Stimulated activated effector memory CD8-positive, alpha-beta T cell treated with anti-CD3 and anti-CD28 coated beads, Interleukin-12 subunit alpha, Interleukin-12 subunit beta, amount 100 ng/mL, for 72 hours (primary cell): ENCODE data around the gene GNA15.
"Not testable (repeated sequence)": the region's sequence is repeated elsewhere in the genome, so short reads cannot be mapped to it uniquely, and the experiment has no call there.

Source experiments
- ATAC-seq: fragments of 150-1000 bp; cut with Tn5 transposase; 2 replicates; pipeline ENCODE4 v1.10.0; 2021
- DNase-seq, 2 donors: peaks; one replicate each; pipeline ENCODE4 v3.0.0; 2021 to 2022; ENCODE audit warnings: low spot score in 2 of 2
- H3K27ac Mint-ChIP-seq: one replicate; pipeline ENCODE4 v1.8.0; 2022; ENCODE audit warnings: mild to moderate bottlenecking, mixed read lengths
- H3K36me3 Mint-ChIP-seq: one replicate; pipeline ENCODE4 v1.8.0; 2022; ENCODE audit warnings: mild to moderate bottlenecking, mixed read lengths
- H3K4me1 Mint-ChIP-seq: one replicate; pipeline ENCODE4 v1.8.0; 2022; ENCODE audit warnings: mixed read lengths
- H3K4me3 Mint-ChIP-seq: one replicate; pipeline ENCODE4 v1.8.0; 2022; ENCODE audit warnings: mild to moderate bottlenecking, mixed read lengths
- H3K9me3 Mint-ChIP-seq: one replicate; pipeline ENCODE4 v1.8.0; 2022; ENCODE audit warnings: mixed read lengths

Gene GNA15

DNA sequence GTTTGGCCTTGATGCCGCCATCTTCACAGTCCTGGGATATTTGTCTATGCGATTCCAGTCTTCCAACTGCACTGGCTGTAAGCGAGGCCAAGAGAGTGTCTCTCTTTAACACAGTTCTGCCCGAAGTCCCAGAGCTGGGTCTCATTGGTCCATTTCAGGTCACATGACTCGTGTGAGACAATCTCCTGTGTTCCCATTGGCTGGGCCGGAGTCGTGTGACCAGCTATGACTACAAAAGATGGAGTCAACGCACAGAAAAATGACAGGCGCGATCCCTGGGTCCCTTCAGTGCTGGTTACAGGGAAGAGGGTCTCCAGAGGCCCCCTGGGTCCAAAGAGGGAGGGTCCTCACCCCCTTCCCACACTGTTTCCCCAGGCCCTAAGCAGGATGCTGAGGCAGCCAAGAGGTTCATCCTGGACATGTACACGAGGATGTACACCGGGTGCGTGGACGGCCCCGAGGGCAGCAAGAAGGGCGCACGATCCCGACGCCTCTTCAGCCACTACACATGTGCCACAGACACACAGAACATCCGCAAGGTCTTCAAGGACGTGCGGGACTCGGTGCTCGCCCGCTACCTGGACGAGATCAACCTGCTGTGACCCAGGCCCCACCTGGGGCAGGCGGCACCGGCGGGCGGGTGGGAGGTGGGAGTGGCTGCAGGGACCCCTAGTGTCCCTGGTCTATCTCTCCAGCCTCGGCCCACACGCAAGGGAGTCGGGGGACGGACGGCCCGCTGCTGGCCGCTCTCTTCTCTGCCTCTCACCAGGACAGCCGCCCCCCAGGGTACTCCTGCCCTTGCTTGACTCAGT lies 26.8 kb downstream of the GNA15 start:
- no peaks in the 10 kb centered on the region for H3K36me3 Mint-ChIP-seq
- peak in 1 of 2 donors; percentile 71 for DNase-seq

DNA sequence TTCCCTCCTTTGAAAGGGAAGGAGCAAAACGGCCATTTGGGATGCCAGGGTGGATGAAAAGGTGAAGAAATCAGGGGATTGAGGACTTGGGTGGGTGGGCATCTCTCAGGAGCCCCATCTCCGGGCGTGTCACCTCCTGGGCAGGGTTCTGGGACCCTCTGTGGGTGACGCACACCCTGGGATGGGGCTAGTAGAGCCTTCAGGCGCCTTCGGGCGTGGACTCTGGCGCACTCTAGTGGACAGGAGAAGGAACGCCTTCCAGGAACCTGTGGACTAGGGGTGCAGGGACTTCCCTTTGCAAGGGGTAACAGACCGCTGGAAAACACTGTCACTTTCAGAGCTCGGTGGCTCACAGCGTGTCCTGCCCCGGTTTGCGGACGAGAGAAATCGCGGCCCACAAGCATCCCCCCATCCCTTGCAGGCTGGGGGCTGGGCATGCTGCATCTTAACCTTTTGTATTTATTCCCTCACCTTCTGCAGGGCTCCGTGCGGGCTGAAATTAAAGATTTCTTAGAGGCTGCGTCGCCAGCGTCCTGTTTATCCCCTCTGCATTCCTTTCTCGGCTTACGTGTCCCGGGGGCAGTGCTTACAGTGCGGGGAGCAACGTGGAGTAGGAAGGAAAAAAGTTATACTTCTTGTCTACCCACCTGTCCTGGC lies 27.5 kb downstream of the GNA15 start:
- H3K9me3 Mint-ChIP-seq, result peaks cover 2% of the 10 kb centered on the region
- peaks cover 36% of the 10 kb centered on the region for H3K4me1 Mint-ChIP-seq
- ATAC-seq (peak; percentile 83), DNase-seq (peak; percentile 55 to 84)
- H3K4me3 Mint-ChIP-seq, result no peak overlapping the region
- H3K36me3 Mint-ChIP-seq, result peaks cover 7% of the 10 kb centered on the region
- H3K27ac Mint-ChIP-seq, result peak overlapping the region; percentile 81

More for the DNA sequence above, 26.8 kb downstream of the GNA15 start:
- Mint-ChIP-seq H3K4me1 (peaks cover 36% of the 10 kb centered on the region), H3K9me3 (peaks cover 2% of the 10 kb centered on the region), H3K4me3 (no peak overlapping the region), H3K27ac (peak overlapping the region; percentile 81)
- peak; percentile 53 for ATAC-seq

DNA sequence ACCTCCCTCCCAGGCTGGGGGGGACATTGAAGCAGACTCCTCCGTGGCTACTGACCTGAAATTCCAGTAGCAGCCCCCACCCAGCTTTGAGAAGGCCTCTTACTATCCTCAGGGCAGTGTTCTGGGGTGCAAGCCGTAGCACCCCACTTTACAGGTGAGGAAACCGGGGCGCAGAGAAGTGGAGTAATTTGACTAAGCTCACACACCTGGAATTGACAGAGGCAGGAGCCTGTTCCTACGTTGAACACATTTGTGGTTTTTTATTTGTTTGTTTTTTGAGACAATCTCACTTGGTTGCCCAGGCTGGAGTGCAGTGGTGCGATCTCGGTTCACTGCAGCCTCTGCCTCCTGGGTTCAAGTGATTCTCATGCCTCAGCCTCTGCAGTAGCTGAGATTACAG lies 28.1 kb downstream of the GNA15 start:
- Mint-ChIP-seq H3K4me1 (peaks cover 36% of the 10 kb centered on the region), H3K27ac (no peak overlapping the region), H3K9me3 (peaks cover 2% of the 10 kb centered on the region), H3K36me3 (peaks cover 12% of the 10 kb centered on the region), H3K4me3 (no peak overlapping the region)
- DNase-seq, result no peak
- no peak for ATAC-seq

DNA sequence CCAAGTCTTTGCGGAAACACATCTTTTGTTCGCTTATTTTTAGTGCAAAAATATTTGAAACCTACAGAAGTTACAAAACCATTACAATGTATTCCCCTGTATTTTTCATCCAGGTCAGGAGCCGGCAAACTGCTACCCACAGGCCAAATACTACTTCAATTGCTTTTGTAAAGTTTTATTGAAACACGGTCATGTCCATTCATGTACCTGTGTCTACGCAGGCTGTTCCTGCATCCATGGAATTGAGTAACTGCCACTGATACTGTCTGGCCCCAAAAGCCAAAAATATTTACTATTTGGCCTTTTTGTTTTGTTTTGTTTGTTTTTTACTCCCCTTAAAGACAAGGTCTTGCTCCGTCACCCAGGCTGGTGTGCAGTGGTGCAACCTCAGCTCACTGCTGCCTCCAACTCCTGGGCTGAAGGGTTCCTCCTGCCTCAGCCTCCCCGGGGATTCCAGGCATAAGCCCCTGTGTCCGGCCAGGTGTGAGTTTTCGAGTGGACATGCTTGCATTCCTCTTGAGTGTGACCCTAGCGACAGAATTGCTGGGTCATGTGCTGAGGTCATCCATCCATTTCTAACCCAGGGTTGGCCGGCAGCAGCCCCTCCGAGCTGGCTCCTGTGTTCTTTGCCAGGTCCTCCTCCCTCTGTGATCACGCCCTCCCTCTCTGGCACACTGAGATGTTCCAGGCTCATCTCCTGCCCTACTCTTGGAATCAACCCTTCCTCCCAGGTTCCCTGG lies 31.9 kb downstream of the GNA15 start:
- H3K4me1 Mint-ChIP-seq, result peaks cover 15% of the 10 kb centered on the region
- peak overlapping the region; percentile 45 for H3K27ac Mint-ChIP-seq
- no peak for ATAC-seq

DNA sequence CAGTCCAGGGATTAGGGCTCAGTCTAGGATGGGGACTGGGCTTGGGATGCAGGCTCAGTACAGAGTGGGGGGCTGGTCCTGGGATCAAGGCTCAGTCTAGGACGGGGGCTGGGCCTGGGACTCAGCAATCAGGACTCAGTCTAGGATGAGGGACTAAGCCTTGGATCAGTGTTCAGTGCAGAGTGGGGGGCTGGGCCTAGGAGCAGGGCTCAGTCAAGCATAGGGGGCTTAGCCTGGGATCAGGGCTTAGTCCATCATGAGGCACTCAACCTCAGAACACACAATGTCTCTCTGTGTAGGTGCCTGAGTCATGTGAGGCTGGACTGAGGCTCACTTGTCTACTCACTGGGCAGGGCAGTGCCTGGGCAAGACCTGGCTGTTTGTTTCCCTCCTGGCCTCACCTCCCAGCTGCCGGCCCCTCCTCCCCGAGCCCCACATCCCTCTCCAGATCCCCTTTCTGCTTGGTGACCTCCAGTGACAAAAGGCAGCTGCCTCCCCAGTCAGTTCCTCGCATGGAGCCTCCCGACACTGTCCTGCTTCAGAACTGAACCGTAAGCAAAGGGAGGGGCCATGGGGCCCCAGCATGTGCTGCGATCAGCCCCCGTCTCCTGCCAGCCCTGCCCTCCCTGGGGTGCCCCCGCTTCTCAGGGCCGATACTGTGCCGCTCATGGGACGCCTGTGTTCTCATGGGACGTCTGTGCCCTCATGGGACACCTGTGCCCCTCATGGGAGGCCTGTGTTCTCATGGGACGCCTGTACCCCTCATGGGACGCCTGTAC lies 36.2 kb downstream of the GNA15 start:
- peaks cover 61% of the 10 kb centered on the region for H3K36me3 Mint-ChIP-seq
- DNase-seq (no peak), ATAC-seq (peak; percentile 52)
- H3K4me1 Mint-ChIP-seq, result peaks cover 15% of the 10 kb centered on the region
- no peak overlapping the region for H3K4me3 Mint-ChIP-seq
- H3K9me3 Mint-ChIP-seq, result no peaks in the 10 kb centered on the region
- peak overlapping the region; percentile 88 for H3K27ac Mint-ChIP-seq

More for the DNA sequence above, 31.9 kb downstream of the GNA15 start:
- no peak for DNase-seq
- Mint-ChIP-seq H3K4me3 (no peak overlapping the region), H3K9me3 (no peaks in the 10 kb centered on the region), H3K36me3 (peaks cover 49% of the 10 kb centered on the region)

DNA sequence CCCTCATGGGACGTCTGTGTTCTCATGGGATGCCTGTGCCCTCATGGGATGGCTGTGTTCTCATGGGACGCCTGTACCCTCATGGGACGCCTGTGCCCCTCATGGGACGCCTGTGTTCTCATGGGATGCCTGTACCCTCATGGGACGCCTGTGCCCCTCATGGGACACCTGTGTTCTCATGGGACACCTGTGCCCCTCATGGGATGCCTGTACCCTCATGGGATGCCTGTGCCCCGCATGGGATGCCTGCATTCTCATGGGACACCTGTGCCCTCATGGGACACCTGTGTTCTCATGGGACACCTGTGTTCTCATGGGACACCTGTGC lies 36.8 kb downstream of the GNA15 start:
- H3K36me3 Mint-ChIP-seq, result peaks cover 64% of the 10 kb centered on the region
- not testable (repeated sequence) for ATAC-seq, DNase-seq, H3K4me3 Mint-ChIP-seq, H3K9me3 Mint-ChIP-seq
- H3K4me1 Mint-ChIP-seq, result peaks cover 18% of the 10 kb centered on the region
- H3K27ac Mint-ChIP-seq, result peak overlapping the region; percentile 88

DNA sequence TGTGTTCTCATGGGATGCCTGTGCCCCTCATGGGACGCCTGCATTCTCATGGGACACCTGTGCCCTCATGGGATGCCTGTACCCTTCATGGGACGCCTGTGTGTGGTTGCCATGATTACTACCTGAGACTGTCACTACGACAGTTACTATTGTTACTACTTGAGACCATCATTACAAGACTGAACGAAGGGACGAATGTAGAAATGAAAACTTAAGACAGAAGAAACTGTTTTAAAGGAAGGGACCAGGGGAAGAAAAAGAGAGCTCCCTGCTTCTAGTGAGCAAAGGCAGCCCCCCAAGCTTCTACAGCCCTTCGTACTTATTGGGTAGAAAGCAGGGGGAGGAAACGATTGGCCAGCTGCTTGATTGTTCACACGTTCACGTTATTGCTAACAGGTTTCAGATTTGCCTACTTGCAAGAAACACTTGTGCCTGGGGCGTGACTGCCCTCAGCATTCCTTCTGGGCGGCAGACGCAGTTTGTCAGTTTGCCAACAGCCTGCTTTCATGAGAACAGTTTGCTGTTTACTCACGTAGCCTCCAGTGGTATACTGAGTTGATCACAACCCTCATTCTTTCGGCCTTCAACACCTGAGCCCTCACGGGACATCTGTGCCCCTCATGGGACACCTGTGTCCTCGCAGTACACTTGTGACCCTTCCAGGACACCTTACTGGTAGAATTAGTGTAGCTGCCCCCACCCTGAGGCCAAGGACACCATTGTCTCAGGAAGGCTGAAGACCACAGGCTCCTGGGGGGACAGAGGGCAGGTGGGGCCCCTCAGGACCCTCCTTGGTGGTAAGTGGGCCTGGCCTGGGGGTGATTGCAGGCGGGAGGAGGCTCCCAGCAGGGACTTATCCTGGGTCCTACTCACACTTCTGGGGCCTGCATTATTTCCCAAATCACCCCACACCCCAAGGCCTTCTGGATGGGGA lies 40.2 kb downstream of the GNA15 start:
- no peak for ATAC-seq
- Mint-ChIP-seq H3K4me1 (peaks cover 23% of the 10 kb centered on the region), H3K4me3 (peak overlapping the region; percentile 96), H3K36me3 (peaks cover 60% of the 10 kb centered on the region), H3K9me3 (no peaks in the 10 kb centered on the region), H3K27ac (peak overlapping the region; percentile 98)
- peak in 1 of 2 donors; percentile 57 for DNase-seq

DNA sequence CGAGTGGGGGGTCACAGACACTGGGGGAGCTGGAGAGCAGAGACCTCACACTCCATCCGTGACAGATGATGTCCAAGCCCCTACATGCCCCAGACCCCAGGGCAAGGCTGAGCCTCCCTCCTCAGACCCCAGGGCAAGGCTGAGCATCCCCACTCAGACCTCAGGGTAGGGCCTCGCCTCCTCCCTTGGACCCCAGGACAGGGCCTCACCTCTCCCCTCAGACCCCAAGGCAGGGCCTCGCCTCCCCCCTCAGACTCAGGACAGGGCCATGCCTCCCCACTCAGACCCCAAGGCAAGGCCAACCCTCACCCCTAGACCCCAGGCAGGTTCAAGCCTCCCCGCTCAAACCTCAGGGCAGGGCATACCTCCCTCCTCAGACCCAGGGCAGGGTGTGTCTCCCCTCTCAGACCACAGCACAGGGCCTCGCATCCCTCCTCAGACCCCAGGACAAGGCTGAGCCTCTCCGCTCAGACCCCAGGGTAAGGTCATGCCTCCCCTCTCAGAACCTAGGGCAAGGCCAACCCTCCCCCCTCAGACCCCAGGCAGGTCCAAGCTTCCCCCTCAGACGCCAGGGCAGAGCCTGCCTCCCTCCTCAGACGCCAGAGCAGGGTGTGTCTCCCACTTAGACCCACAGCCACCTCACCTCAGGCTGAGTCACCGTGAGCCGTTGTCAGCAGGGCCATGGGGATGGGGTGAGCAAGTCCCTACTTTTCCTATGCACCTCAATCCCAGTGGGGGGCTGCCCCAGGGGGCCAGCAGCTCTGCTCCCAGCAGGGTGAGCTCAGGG lies 41.1 kb downstream of the GNA15 start:
- peak; percentile 40 to 77 for DNase-seq
- peaks cover 23% of the 10 kb centered on the region for H3K4me1 Mint-ChIP-seq
- H3K4me3 Mint-ChIP-seq, result peak overlapping the region; percentile 96
- H3K36me3 Mint-ChIP-seq, result peaks cover 60% of the 10 kb centered on the region
- H3K9me3 Mint-ChIP-seq, result no peaks in the 10 kb centered on the region
- peak overlapping the region; percentile 98 for H3K27ac Mint-ChIP-seq
- ATAC-seq, result peak; percentile 80

DNA sequence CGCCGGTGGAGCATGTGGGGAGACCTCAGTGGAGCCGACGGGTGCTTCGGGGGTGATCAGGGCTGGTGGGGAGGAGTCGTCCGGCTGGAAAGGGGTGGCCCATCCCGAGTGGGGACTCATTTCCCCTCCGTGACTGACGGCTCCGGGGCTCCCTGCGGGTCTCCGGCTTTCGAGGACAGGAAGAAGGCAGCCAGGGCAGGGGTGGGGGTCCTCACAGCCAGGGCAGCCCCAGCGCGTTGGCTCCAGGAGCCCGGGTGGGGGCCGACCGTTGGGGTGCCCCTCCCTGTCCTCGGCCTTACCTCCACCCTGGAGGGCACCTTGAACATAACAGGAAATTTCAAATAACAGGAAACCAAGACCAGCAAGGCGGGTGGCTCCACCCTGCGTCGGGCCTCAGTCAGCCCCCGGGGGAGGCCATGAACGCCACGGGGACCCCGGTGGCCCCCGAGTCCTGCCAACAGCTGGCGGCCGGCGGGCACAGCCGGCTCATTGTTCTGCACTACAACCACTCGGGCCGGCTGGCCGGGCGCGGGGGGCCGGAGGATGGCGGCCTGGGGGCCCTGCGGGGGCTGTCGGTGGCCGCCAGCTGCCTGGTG lies 42.6 kb downstream of the GNA15 start, which contains the start of gene S1PR4:
Gene S1PR4, plus strand, starts transcription at position 393 of the 596 bp plus-strand sequence. Its CDS starts 24 bp downstream, at position 417.
- H3K4me1 Mint-ChIP-seq, result peaks cover 29% of the 10 kb centered on the region
- ATAC-seq (peak; percentile 79), DNase-seq (peak; percentile 43 to 85)
- H3K27ac Mint-ChIP-seq, result peak within 1 kb of the TSS; percentile 95
- H3K4me3 Mint-ChIP-seq, result peak within 1 kb of the TSS; percentile 97
- peaks cover 68% of the 10 kb centered on the region for H3K36me3 Mint-ChIP-seq
- H3K9me3 Mint-ChIP-seq, result no peaks in the 10 kb centered on the region

DNA sequence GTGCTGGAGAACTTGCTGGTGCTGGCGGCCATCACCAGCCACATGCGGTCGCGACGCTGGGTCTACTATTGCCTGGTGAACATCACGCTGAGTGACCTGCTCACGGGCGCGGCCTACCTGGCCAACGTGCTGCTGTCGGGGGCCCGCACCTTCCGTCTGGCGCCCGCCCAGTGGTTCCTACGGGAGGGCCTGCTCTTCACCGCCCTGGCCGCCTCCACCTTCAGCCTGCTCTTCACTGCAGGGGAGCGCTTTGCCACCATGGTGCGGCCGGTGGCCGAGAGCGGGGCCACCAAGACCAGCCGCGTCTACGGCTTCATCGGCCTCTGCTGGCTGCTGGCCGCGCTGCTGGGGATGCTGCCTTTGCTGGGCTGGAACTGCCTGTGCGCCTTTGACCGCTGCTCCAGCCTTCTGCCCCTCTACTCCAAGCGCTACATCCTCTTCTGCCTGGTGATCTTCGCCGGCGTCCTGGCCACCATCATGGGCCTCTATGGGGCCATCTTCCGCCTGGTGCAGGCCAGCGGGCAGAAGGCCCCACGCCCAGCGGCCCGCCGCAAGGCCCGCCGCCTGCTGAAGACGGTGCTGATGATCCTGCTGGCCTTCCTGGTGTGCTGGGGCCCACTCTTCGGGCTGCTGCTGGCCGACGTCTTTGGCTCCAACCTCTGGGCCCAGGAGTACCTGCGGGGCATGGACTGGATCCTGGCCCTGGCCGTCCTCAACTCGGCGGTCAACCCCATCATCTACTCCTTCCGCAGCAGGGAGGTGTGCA lies 43.3 kb downstream of the GNA15 start:
- DNase-seq, result peak in 1 of 2 donors; percentile 71
- H3K4me1 Mint-ChIP-seq, result peaks cover 35% of the 10 kb centered on the region
- peak overlapping the region; percentile 95 for H3K27ac Mint-ChIP-seq
- H3K4me3 Mint-ChIP-seq, result peak overlapping the region; percentile 97
- peaks cover 75% of the 10 kb centered on the region for H3K36me3 Mint-ChIP-seq
- no peaks in the 10 kb centered on the region for H3K9me3 Mint-ChIP-seq
- ATAC-seq, result peak; percentile 14

DNA sequence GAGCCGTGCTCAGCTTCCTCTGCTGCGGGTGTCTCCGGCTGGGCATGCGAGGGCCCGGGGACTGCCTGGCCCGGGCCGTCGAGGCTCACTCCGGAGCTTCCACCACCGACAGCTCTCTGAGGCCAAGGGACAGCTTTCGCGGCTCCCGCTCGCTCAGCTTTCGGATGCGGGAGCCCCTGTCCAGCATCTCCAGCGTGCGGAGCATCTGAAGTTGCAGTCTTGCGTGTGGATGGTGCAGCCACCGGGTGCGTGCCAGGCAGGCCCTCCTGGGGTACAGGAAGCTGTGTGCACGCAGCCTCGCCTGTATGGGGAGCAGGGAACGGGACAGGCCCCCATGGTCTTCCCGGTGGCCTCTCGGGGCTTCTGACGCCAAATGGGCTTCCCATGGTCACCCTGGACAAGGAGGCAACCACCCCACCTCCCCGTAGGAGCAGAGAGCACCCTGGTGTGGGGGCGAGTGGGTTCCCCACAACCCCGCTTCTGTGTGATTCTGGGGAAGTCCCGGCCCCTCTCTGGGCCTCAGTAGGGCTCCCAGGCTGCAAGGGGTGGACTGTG lies 44.0 kb downstream of the GNA15 start:
- peak overlapping the region; percentile 95 for H3K27ac Mint-ChIP-seq

More for the DNA sequence above, 44.0 kb downstream of the GNA15 start:
- Mint-ChIP-seq H3K36me3 (peaks cover 81% of the 10 kb centered on the region), H3K4me1 (peaks cover 42% of the 10 kb centered on the region), H3K9me3 (no peaks in the 10 kb centered on the region), H3K4me3 (peak overlapping the region; percentile 97)
- ATAC-seq (peak; percentile 43), DNase-seq (peak in 1 of 2 donors; percentile 72)
